ENCODE measurements around the gene MSH5. TPM values are rescaled to one million over a fixed set of nuclear protein-coding genes. Genes with fewer than 3 reads are reported as not detected.

Gene MSH5
- polyA plus RNA-seq, 1 donor from 2014 or later: 7.8 TPM

DNA sequence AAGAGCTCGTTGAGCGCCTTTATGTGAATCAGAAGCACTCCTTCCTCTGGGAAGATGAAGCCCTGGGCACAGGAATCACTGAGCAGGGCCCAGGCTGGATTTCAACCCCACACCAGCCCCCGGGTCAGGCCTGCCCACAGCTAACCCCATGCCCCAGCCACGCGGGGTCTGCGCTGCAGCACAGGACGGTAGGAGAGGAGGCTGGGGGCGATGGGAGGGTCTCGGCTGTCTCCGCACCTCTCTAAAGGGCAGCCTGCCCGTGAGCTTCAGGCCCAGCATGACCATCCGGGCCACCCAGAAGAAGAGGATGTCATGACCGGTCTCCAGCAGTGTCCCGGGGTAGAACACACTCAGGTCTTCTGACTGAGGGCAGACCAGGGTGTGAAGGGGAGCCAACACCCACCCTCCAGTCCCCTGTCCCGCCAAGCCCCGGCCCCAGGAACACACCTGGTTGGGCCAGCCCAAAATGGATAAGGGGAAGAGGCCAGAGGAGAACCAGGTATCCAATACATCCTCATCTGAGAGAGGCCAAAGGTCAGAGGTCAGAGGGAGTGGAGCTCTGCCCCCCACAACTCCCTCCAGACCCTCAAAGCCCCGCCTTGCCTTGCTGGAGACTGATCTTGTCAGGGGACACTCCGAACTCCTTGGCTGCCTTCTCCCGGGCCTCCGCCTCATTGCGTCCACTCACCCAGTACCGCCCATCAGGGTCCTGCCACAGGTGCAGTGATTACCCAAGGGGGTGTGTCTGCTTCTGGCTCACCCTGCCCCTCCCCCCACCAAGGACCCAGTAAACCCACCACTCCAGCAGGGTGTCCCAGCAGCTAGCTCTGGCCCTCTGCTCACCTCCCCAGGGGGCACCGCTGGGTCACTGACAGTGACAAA, 41.7 kb downstream of the MSH5 start:
- no peak overlapping the region for H3K9ac ChIP-seq (ENCODE audit: low read length)
- H3K79me2 ChIP-seq (replicated peaks; ENCODE audit: insufficient read depth, low read length): no peaks in the 10 kb centered on the region
- H3F3A ChIP-seq (ENCODE audit: insufficient read depth, low read length, poor library complexity, severe bottlenecking): no peaks in the 10 kb centered on the region
- H3K4me2 ChIP-seq (ENCODE audit: low read length): no peak overlapping the region
- H3K9me3 ChIP-seq (ENCODE audit: low read length): no peaks in the 10 kb centered on the region
- H3K4me3 ChIP-seq (ENCODE audit: low read length): no peak overlapping the region
- TF ChIP-seq TAF1 (IDR thresholded peaks at IDR 0.05; ENCODE audit: low read depth) (no peak), POLR2AphosphoS5 (IDR thresholded peaks at IDR 0.05) (no peak), EP300 (conservative IDR thresholded peaks at IDR 0.05; ENCODE audit: poor library complexity, severe bottlenecking) (no peak), EZH2 (IDR thresholded peaks at IDR 0.05; ENCODE audit: borderline replicate concordance, insufficient read depth, low read length, poor library complexity, severe bottlenecking) (no peak), RAD21 (conservative IDR thresholded peaks at IDR 0.05) (no peak), SMC3 (conservative IDR thresholded peaks at IDR 0.05; ENCODE audit: poor library complexity) (no peak), MXI1 (conservative IDR thresholded peaks at IDR 0.05; ENCODE audit: poor library complexity, severe bottlenecking) (no peak)
- TF ChIP-seq, protein P1, sequence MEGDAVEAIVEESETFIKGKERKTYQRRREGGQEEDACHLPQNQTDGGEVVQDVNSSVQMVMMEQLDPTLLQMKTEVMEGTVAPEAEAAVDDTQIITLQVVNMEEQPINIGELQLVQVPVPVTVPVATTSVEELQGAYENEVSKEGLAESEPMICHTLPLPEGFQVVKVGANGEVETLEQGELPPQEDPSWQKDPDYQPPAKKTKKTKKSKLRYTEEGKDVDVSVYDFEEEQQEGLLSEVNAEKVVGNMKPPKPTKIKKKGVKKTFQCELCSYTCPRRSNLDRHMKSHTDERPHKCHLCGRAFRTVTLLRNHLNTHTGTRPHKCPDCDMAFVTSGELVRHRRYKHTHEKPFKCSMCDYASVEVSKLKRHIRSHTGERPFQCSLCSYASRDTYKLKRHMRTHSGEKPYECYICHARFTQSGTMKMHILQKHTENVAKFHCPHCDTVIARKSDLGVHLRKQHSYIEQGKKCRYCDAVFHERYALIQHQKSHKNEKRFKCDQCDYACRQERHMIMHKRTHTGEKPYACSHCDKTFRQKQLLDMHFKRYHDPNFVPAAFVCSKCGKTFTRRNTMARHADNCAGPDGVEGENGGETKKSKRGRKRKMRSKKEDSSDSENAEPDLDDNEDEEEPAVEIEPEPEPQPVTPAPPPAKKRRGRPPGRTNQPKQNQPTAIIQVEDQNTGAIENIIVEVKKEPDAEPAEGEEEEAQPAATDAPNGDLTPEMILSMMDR (IDR thresholded peaks at IDR 0.05; ENCODE audit: poor library complexity, severe bottlenecking): no peak
- TF ChIP-seq, protein P2, sequence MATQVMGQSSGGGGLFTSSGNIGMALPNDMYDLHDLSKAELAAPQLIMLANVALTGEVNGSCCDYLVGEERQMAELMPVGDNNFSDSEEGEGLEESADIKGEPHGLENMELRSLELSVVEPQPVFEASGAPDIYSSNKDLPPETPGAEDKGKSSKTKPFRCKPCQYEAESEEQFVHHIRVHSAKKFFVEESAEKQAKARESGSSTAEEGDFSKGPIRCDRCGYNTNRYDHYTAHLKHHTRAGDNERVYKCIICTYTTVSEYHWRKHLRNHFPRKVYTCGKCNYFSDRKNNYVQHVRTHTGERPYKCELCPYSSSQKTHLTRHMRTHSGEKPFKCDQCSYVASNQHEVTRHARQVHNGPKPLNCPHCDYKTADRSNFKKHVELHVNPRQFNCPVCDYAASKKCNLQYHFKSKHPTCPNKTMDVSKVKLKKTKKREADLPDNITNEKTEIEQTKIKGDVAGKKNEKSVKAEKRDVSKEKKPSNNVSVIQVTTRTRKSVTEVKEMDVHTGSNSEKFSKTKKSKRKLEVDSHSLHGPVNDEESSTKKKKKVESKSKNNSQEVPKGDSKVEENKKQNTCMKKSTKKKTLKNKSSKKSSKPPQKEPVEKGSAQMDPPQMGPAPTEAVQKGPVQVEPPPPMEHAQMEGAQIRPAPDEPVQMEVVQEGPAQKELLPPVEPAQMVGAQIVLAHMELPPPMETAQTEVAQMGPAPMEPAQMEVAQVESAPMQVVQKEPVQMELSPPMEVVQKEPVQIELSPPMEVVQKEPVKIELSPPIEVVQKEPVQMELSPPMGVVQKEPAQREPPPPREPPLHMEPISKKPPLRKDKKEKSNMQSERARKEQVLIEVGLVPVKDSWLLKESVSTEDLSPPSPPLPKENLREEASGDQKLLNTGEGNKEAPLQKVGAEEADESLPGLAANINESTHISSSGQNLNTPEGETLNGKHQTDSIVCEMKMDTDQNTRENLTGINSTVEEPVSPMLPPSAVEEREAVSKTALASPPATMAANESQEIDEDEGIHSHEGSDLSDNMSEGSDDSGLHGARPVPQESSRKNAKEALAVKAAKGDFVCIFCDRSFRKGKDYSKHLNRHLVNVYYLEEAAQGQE (IDR thresholded peaks at IDR 0.05; ENCODE audit: borderline replicate concordance): no peak
- H3K27me3 ChIP-seq (ENCODE audit: insufficient read depth, low read depth, low read length): no peaks in the 10 kb centered on the region
- H3K27ac ChIP-seq (ENCODE audit: low read length): no peak overlapping the region
- no peaks in the 10 kb centered on the region for H3K9me2 ChIP-seq (ENCODE audit: insufficient read depth, low read length)
- H2AFZ ChIP-seq (ENCODE audit: low read depth, low read length): no peak overlapping the region
- H3K36me3 ChIP-seq (ENCODE audit: insufficient read depth, low read length): peaks cover 20% of the 10 kb centered on the region
- no peaks in the 10 kb centered on the region for H4K20me1 ChIP-seq (ENCODE audit: insufficient read depth)

DNA sequence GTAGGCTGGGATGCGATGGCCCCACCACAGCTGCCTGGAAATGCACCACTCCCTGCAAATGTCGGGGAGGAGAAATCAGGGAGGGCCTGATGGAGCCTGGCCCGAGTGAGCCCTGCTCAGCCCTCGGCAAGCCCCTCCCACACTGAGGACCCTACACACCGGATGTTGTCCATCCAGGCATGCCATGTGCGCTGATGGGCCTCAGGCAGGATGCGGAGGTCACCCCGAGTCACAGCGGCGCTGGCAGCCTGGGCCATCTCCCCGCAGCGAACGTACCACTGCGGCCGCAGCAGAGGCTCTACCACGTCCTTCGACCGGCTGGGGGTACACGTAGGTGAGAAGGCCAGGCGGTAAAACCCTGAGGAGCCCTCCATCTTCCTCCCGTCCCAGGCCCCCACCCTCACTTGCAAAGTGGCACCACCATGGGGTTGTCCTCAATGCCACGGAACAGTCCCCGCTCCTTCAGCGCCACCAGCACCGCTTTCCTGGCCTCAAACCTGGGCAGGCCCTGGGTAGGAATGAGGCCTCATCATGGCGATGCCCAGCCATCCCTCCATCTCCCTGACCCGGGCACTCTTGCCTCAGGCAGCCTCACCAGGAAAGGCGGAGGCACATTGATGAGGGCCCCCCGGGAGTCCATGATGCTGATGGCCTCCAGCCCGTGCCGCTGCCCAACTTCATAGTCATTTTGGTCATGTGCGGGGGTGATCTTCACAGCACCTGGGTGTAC, 42.5 kb downstream of the MSH5 start:
- Histone ChIP-seq H3K9ac (ENCODE audit: low read length) (no peak overlapping the region), H3K79me2 (replicated peaks; ENCODE audit: insufficient read depth, low read length) (no peaks in the 10 kb centered on the region), H3K27ac (ENCODE audit: low read length) (no peak overlapping the region), H2AFZ (ENCODE audit: low read depth, low read length) (no peak overlapping the region), H3F3A (ENCODE audit: insufficient read depth, low read length, poor library complexity, severe bottlenecking) (no peaks in the 10 kb centered on the region), H3K9me2 (ENCODE audit: insufficient read depth, low read length) (no peaks in the 10 kb centered on the region), H3K36me3 (ENCODE audit: insufficient read depth, low read length) (peaks cover 20% of the 10 kb centered on the region), H3K27me3 (ENCODE audit: insufficient read depth, low read depth, low read length) (no peaks in the 10 kb centered on the region), H3K4me2 (ENCODE audit: low read length) (no peak overlapping the region), H4K20me1 (ENCODE audit: insufficient read depth) (no peaks in the 10 kb centered on the region), H3K4me3 (ENCODE audit: low read length) (no peak overlapping the region), H3K9me3 (ENCODE audit: low read length) (no peaks in the 10 kb centered on the region)
- no peak for TF ChIP-seq RAD21 (conservative IDR thresholded peaks at IDR 0.05)
- TF ChIP-seq TAF1 (IDR thresholded peaks at IDR 0.05; ENCODE audit: low read depth): no peak
- TF ChIP-seq, protein P2 (IDR thresholded peaks at IDR 0.05; ENCODE audit: borderline replicate concordance): no peak
- no peak for TF ChIP-seq EZH2 (IDR thresholded peaks at IDR 0.05; ENCODE audit: borderline replicate concordance, insufficient read depth, low read length, poor library complexity, severe bottlenecking)
- TF ChIP-seq, protein P1 (IDR thresholded peaks at IDR 0.05; ENCODE audit: poor library complexity, severe bottlenecking): no peak
- TF ChIP-seq SMC3 (conservative IDR thresholded peaks at IDR 0.05; ENCODE audit: poor library complexity): no peak
- TF ChIP-seq EP300 (conservative IDR thresholded peaks at IDR 0.05; ENCODE audit: poor library complexity, severe bottlenecking): no peak
- TF ChIP-seq MXI1 (conservative IDR thresholded peaks at IDR 0.05; ENCODE audit: poor library complexity, severe bottlenecking): no peak

Data from neural cell (in vitro differentiated cells).